GM21528 (cell line): ENCODE measurements around the gene FTSJ1.
"Not testable (repeated sequence)": the region's sequence is repeated elsewhere in the genome, so short reads cannot be mapped to it uniquely, and the experiment has no call there.

Source experiments
- ATAC-seq: cut with Tn5 transposase; IDR thresholded peaks from one replicate; pipeline ENCODE4 v1.9.1; 2021; ENCODE audit warnings: mild to moderate bottlenecking, moderate library complexity; ENCODE audit not compliant: unreplicated experiment, low FRiP score

The FTSJ1 gene

DNA sequence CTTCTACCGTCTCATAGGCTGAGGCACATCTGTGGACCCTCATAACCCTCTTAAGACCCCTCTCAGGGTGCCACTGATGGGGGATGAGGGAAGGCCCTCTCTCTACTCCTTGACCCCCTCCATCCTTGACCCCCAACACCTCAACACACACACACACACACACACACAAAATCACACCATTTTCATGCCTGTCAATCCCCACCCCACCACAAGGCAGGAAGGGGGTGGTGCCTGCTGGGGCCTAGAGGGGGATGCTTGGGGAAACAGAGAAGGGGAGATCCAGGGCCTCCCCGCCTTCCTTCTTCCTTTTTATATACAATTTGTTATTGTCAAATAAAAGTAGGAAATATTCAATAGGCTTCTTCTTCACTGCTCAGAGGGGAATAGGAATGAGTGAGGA, 44.5 kb downstream of the FTSJ1 start:
- no peak for ATAC-seq

DNA sequence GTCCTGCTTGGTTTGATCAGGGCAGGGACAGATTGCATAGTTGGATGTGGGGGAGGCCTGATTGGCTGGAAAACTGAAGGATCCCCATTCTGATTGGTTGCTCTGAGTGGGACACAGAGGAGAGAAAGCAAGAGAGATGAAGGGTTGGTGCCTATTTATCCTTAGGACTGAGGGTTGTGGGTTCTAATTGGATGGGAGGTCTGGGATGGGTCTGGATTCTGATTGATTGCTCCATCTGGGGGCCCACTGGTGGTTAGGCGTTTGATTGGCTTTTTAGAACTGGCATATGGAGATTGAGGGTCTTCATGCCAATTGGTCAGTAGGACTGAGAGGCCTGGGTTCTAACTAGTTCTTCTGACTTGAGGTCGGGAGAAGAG, 45.0 kb downstream of the FTSJ1 start:
- no peak for ATAC-seq

DNA sequence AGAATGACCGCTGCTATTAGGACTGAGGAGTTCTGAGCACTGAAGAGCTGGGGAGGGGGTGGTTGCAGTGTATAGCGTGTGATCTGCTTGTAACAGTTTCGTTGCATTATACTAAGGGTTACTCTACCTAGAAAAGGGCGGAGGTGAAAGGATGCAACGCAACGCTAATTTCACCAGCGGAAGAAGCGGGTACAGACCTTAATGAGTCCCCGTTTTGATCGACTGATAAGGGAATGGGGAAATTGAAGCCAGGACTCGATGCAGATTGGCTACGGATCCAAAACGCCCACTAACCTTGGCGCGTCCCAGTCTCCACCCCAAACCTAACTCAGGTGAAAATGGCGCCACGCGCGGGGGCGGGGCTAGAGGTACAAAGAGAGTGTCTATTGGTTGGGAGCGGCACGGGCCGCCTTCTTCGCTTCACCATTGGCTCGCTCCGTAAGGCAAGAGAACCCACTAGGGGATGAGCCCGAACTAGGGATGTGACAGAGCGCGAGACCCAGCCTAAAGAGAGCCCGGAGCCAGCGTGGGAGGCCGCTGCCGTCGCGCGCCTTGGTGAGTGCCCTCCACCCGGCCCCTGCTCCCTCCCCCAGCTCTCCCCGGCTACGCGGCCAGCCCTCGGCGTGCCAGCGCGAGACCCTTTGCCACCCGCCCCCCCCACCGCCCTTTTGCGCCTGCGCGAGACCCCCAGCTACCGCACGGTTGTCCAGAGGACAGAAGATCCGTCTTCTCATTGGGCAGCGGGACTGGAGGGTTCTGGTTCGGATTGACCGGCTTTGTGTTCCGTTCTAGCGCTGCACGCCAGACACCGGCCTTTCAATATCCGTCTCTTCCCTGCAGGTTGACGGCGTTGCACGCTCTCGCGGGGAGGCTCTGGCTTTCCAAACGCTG, 45.6 kb downstream of the FTSJ1 start, which contains the start of gene EBP:
EBP (plus strand) TSS at position 456 of the 891 bp plus-strand sequence. CDS start 1,964 bp downstream, outside the sequence.
- peak; percentile 93 for ATAC-seq

DNA sequence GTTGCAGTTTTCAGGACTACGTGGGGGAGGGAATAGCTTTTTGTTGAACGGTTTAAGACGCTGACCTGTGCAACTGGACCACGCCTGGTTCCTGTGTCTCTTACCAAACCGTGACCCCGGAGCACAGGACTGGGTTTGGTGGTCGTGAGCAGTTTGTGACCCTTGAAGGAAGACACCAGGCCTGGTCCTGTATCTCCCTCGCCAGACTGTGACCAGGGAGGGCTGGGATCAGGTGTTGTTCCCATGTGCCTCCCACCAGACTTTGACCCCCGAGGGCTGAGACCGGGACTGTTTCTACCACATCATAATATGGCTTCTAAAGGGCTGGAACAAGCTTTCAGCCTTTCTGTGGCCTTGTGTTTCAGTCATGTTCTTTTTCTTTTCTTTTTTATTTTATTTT, 46.3 kb downstream of the FTSJ1 start:
- no peak for ATAC-seq

- no peak for ATAC-seq
These were observed 47.7 kb downstream of the FTSJ1 start for GRCh38 chrX:48523682-48524081.

- ATAC-seq = not testable (repeated sequence)
These were observed 49.9 kb downstream of the FTSJ1 start for GRCh38 chrX:48525853-48526252.

DNA sequence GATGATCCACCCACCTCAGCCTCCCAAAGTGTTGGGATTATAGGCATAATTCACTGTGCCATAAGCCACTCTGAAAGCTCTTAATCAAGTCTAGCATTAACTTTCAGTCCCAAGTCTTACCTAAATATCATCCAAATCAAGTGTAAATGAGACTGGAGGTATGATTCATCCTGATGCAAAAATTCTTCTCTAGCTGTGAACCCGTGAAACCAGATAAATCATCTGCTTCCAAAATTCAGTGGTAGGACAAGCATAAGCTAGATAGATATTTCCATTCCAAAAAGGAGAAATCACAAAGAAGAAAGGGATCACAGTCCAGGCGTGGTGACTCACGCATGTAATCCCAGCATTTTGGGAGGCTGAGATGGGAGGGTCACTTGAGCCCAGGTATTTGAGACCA, 54.7 kb downstream of the FTSJ1 start:
- ATAC-seq = no peak

DNA sequence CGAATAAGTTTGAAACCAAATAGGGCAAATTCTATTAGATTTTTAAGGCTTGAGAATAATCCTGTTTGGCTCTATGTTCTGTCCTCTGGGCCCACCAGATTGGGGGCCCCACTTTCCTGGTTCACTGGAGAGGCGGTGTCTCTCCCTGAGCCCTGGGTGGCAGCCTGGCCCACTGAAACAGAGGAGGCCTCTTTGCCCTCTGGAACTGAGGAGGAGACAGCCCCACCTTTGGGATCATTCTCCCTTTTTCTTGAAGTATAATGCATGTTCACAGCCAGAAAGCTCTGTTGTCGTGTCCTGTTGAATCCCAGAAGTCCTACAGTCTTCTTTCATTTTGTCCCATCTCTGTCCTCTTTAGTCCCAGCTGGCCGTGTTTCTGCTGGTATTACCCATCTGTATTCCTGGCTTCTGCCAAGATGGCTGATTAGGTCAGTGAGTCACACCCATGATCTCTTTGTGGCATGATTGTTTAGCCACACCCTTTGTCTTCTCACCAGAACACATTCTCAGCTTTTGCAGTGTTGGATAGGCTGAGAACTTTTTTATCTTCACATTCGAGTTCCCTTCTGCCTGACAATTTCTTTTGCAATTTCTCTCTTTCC, 55.5 kb downstream of the FTSJ1 start:
- no peak for ATAC-seq

DNA sequence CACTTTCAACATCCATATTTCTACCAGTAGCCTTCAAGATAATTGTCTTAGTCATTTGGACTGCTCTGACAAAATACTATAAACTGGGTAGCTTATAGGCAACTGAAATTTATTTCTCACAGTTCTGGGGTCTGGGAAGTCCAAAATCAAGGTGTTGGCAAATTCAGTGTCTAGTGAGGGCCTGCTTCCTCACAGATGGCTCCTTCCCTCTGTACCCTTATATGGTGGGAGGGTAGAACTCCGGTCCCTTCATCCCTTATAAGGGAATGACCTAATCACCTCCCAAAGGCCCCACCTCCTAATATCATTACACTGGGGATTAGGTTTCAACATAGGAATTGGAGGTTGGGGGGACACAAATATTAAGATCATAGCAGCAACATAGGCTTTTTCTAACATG, 56.2 kb downstream of the FTSJ1 start:
- no peak for ATAC-seq

DNA sequence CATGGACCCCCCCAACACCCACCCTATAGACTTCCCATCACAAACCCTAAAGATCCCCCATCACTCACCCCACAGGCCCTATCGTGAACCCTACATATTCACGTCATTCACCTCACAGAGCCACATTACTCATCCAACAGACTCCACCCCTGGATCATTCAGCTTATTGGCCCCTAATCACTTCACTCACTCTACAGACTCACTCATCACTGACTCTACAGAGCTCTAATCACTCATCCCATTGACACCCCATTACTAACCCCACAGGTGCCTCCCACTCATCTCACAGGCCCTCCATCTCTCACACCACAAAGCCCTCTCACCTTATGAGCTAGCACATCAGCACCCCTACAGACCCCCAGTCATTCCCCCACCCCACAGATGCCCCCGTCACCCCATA, 57.2 kb downstream of the FTSJ1 start:
- ATAC-seq = no peak
